Measurements from ENCODE around the gene KRTDAP.

DNA sequence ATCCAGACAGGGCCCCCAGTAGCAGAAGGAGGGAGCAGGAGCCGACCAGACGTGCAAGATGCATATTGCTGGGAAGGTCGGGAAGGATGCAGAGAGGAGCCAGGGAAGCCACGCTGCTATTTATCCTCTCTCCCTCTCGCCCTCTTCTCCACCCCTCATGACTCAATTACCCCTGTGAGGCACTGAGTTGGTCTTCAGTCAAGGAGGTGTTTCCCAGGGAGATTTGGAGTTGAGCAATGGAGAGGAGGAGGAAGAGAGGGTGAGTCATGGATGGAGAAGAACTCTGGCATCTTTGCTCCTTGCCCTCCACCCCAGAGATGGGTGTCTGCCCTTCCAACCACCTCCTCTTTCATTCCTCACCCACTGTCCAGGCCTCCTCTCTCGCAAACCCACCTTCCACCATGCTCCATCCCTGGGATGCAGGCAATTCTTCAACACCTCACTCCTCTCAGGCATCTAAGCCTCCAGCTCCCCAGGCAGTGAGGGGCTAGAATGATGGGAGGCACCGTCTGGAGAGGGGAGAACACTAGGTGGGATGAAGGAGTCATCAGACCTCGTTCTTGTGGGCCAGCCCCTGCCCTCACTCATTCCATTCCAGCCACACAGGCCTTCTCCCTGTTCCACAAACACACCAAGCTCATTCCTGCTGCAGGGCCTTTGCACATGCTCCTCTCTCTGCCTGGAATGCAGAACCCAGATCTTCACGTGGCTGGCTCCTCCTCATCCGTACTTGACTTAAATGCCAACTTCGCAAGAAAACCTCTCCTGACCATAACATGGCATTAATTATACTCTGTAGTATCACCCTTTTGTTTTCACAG, 38.2 kb upstream of the KRTDAP start, which contains the start of gene SBSN:
- TF ChIP-seq YY1 (IDR thresholded peaks at IDR 0.05; ENCODE audit: low read depth): no peak
- TF ChIP-seq TAF1 (IDR thresholded peaks at IDR 0.05; ENCODE audit: low read depth): no peak
- TF ChIP-seq CEBPB (IDR thresholded peaks at IDR 0.05): no peak
- TF ChIP-seq FOXM1 (IDR thresholded peaks at IDR 0.05; ENCODE audit: borderline replicate concordance, low read depth): no peak
- TF ChIP-seq, protein P1, sequence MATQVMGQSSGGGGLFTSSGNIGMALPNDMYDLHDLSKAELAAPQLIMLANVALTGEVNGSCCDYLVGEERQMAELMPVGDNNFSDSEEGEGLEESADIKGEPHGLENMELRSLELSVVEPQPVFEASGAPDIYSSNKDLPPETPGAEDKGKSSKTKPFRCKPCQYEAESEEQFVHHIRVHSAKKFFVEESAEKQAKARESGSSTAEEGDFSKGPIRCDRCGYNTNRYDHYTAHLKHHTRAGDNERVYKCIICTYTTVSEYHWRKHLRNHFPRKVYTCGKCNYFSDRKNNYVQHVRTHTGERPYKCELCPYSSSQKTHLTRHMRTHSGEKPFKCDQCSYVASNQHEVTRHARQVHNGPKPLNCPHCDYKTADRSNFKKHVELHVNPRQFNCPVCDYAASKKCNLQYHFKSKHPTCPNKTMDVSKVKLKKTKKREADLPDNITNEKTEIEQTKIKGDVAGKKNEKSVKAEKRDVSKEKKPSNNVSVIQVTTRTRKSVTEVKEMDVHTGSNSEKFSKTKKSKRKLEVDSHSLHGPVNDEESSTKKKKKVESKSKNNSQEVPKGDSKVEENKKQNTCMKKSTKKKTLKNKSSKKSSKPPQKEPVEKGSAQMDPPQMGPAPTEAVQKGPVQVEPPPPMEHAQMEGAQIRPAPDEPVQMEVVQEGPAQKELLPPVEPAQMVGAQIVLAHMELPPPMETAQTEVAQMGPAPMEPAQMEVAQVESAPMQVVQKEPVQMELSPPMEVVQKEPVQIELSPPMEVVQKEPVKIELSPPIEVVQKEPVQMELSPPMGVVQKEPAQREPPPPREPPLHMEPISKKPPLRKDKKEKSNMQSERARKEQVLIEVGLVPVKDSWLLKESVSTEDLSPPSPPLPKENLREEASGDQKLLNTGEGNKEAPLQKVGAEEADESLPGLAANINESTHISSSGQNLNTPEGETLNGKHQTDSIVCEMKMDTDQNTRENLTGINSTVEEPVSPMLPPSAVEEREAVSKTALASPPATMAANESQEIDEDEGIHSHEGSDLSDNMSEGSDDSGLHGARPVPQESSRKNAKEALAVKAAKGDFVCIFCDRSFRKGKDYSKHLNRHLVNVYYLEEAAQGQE (IDR thresholded peaks at IDR 0.05; ENCODE audit: low read depth): no peak
- TF ChIP-seq EP300 (IDR thresholded peaks at IDR 0.05; ENCODE audit: borderline replicate concordance): no peak
- TF ChIP-seq, protein P2, sequence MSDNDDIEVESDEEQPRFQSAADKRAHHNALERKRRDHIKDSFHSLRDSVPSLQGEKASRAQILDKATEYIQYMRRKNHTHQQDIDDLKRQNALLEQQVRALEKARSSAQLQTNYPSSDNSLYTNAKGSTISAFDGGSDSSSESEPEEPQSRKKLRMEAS (IDR thresholded peaks at IDR 0.05): no peak
- no peak for TF ChIP-seq RAD21 (IDR thresholded peaks at IDR 0.05; ENCODE audit: low read depth)
- TF ChIP-seq ZBTB7A (IDR thresholded peaks at IDR 0.05; ENCODE audit: low read depth): no peak
